GM21529 (cell line): ENCODE data around the gene SLC17A5.
A peak's percentile ranks its signal among the peaks of the same experiment; 100 is the strongest.
"Not testable (repeated sequence)": the region's sequence is repeated elsewhere in the genome, so short reads cannot be mapped to it uniquely, and the experiment has no call there.

Experiments used
- ATAC-seq: cut with Tn5 transposase; IDR thresholded peaks from one replicate; pipeline ENCODE4 v1.9.1; 2021; ENCODE audit not compliant: unreplicated experiment

The SLC17A5 gene

DNA sequence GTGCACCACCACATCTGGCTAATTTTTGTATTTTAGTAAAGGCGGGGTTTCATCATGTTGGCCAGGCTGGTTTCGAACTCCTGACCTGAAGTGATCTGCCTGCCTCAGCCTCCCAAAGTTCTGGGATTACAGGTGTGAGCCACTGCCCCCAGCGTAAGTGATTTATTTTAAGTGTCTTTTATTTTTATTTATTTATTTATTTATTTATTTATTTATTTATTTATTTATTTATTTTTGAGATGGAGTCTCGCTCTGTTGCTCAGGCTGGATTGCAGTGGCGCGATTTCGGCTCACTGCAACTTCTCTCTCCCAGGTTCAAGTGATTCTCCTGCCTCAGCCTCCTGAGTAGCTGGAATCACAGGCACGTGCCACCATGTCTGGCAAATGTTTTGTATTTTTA lies 30.3 kb downstream of the SLC17A5 start:
- not testable (repeated sequence) for ATAC-seq

DNA sequence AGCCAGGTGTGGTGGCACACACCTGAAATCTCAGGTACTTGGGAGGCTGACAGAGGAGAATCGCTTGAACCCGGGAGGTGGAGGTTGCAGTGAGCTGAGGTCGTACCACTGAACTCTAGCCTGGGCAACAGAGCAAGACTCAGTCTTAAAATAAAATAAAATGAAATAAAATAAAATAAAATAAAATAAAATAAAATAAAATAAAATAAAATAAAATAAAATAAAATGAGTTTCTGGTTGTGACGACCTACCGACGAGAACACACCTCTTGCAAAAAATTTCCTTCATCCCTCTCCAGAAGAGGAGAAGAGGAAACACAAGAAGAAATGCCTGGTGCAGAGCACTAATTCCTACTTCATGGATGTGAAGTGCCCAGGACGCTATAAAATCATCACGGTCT lies 35.7 kb downstream of the SLC17A5 start:
- not testable (repeated sequence) for ATAC-seq

DNA sequence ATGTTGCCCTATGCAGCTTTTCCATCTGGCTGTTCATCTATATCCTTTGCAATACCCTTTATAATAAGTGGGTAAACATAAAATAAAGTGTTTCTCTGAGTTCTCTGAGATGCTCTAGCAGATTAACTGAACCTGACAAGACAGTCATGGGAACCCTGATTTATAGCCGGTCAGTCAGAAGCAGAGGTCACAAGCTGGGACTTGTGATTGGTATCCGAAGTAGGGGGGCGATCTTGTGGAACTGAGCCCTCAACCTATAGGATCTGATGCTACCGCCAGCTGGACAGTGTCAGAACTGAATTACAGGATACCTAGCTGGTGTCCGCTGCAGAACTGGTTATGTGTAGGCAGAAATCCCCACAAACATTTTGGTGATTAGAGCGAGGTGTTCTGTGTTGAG lies 39.0 kb downstream of the SLC17A5 start:
- no peak for ATAC-seq

DNA sequence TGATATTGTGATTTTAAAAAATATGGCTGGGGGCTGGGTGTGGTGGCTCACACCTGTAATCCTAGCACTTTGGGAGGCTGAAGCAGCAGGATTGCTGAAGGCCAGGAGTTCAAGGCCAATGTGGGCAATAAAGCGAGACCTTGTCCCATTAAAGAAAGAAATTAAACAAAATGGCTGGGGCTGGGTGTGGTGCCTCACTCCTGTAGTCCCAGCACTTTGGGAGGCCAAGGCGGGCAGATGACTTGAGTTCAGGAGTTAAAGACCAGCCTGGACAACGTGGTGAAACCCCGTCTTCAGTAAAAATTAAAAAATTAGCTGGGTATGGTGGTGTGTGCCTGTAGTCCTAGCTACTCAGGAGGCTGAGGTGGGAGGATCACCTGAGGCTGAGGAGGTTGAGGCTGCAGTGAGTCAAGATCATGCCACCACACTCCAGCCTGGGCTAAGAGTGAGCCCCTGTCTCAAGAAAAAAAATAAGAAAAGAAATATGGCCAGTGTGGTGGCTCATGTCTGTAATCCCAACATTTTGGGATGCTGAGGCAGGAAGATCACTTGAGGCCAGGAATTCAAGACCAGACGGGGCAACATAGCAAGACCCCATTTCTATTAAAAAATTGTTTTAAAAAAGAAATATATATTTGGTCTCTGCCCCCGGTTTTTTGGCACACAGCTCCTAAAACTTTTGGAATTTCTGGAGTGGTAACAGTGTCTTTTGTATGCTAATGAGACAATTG lies 39.8 kb downstream of the SLC17A5 start:
- ATAC-seq = no peak

DNA sequence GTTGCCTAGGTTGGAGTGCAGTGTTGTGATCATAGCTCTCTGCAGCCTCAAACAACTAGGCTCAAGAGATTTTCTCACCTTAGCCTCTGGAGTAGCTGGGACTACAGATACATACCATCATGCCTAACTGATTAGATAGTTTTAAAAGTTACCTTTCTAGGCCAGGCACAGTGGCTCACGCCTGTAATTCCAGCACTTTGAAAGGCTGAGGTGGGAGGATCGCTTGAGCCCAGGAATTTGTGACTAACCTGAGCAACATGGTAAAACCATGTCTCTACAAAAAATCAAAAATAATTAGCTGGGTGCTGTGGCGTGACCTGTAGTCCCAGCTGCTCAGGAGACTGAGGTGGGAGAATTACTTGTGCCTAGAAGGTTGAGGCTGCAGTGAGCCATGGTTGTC lies 41.2 kb downstream of the SLC17A5 start:
- ATAC-seq = no peak

DNA sequence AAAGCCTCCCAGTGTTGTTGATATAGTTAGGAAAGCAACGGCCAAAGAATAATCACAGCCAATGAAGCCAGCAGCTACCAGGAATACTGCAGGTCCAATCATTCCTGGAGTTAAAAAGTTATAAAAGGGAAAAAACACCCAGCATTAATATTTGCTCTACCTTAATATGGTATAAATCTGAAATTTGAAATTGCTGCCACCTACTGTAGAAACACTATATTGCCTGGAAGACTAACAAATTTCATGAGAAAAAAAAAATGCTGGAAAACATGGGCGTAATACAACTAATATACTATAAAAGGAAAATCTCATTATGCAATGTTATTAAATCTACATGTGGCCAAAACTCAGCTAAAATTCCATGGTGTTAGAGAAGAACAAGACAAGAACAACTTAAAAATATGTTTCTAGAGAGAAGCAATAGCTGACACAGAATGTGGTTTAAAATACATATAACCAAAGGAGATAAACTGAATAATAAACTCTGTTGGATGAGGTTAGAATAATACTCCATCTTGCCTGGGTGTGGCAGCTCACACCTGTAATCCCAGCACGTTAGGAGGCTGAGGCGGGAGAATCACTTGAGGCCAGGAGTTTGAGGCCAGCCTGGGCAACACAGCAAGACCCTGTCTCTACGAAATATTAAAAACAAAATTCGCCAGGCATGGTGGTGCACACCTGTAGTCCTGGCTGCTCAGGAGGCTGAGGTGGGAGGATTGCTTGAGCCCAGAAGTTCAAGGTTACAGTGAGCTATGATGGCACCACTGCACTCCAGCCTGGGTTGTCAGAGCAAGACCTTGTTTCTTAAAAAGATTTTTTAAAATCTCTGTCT lies 43.1 kb downstream of the SLC17A5 start:
- peak; percentile 68 for ATAC-seq

DNA sequence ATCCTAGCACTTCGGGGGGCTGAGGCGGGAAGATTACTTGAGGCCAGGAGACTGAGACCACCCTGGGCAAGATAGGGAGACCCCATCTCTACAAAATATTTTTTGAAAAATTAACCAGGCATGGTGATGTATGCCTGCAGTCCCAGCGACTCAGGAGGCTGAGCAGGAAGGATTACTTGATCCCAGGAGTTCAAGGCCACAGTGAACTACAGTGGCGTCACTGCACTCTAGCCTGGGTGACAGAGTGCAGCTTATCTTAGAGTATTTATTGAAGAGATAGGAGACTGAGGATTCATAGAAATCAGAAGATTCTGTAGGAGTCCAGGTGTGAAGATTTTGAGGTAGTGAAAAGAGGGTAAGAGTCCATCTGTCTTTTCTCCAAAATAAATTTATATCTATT lies 45.0 kb downstream of the SLC17A5 start:
- ATAC-seq = no peak

DNA sequence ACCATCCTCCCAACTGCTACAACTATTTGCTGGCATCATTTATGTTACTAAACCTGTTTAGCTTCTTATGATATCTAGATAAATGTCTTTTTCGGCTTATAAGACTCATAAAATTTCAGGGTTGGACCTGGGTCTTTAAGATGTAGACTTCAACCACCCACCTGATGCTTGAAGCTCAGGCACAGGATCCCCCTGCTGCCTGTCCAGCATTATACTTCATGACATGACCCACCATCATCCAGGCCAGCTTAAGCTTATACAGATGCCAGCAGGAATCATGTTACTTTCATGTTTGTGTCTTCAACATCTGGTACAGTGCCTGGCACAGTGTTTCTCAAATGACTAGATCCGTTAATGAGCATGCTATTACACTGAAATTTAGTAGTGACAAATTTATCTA lies 47.4 kb downstream of the SLC17A5 start:
- no peak for ATAC-seq

DNA sequence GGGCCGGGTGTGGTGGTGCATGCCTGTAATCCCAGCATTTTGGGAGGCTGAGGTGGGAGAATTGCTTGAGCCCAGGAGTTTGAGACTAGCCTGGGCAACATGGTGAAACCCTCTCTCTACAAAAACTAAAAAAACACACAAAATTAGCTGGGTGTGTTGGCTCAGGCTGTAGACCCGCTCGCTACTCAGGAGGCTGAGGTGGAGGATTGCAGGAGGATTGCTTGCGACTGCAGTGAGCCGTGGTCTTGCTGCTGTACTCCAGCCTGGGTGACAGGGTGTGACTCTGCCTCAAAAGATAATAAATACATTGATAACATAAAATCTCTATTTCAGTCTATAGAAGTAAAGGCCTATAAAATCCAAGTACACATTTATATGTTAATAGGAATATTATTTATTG lies 49.3 kb downstream of the SLC17A5 start:
- ATAC-seq = no peak

DNA sequence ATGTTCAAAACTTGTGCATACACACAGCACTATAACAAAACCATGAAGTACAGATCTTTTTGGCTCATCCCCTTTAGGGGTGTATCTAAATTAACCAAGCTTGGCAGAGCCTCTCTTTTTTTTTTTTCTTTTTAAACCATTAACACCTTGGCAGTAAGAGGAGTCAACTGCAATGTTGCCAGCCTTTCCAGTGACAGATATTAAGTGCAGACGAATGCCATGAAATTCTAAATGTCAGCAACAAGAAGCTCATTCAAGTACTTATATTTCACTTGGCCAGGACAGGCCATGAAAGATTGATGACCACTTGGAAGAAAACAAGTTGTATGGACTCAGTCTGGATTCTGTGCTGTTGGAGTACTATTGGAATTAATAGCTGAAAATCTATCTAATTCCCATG lies 49.8 kb downstream of the SLC17A5 start:
- no peak for ATAC-seq

DNA sequence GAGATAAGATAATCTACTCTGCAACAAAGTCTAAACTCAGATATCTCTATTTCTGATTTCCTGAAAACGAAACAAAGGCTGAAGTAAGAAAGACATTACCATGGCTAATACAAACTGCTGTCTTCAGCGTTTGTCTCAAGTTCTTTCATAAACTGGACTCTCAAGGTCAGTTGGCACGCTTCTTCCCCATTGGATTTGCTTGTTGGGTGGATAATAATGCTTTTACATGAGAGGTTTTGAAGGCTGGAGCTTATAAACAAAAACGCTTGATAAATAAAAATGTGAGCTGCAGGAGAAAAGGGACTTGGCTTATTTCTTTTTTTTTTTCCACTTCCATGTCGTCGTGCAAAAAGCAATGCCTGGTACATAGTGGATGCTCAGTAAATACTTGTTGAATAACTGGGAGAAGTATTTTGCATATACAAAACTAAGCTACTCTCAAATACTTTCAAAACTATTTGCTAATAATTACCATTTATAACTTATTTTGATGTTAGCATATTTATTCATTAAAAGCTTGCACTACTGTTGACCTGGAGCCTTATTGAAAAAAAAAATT lies 67.3 kb downstream of the SLC17A5 start:
- peak; percentile 2 for ATAC-seq

DNA sequence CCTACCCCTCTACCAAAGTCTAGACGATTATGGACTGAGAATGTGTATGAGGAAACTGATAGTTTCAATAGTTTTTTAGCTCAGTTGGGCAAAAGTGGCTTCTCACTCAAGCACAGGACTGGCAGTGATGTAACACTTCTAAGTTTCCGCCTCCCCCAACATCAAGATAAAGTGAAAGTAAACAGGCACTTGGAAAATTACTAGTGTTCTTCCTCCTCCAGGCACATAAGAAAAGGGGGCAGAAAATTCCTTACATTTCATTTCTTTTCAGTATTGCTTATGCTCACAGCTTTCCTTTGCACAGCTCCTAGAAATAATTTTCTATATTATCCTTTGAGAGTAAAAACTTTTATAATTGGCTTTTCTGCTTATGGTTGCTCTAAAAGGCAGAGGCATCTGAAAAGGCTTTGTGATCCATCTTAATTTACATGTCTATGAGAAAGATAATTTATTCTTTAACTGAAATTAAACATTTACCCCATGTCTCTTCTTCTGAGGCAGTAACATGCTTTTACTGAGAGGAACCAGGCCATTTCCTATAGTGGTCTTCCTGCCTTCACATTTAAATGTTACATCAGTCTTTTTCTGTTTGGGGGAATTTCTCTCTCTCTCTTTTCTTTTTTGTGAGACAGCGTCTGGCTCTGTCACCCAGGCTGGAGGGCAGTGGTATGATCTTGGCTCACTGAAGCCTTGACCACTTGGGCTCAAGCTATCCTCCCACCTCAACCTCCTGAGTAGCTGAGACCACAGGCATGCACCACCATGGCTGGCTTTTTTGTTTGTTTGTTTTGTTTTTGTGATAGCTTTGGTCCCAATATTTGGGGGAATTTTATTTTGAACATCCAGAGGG lies 68.0 kb downstream of the SLC17A5 start:
- ATAC-seq = peak; percentile 84

DNA sequence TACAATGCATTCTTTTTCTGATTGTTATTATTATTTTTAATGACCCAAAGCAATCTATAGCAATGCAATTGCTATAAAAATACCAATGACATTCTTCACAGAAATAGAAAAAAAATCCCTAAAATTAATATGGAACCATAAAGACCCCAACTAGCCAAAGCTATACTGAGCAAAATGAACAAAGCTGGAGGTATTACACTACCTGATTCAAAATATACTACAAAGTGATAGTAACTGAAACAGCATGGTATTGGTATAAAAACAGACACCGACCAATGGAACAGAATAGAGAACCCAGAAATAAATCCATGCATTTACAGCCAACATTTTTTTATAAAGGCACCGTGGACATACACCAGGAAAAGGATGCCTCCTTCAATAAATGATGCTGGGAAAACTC lies 72.5 kb downstream of the SLC17A5 start:
- no peak for ATAC-seq

DNA sequence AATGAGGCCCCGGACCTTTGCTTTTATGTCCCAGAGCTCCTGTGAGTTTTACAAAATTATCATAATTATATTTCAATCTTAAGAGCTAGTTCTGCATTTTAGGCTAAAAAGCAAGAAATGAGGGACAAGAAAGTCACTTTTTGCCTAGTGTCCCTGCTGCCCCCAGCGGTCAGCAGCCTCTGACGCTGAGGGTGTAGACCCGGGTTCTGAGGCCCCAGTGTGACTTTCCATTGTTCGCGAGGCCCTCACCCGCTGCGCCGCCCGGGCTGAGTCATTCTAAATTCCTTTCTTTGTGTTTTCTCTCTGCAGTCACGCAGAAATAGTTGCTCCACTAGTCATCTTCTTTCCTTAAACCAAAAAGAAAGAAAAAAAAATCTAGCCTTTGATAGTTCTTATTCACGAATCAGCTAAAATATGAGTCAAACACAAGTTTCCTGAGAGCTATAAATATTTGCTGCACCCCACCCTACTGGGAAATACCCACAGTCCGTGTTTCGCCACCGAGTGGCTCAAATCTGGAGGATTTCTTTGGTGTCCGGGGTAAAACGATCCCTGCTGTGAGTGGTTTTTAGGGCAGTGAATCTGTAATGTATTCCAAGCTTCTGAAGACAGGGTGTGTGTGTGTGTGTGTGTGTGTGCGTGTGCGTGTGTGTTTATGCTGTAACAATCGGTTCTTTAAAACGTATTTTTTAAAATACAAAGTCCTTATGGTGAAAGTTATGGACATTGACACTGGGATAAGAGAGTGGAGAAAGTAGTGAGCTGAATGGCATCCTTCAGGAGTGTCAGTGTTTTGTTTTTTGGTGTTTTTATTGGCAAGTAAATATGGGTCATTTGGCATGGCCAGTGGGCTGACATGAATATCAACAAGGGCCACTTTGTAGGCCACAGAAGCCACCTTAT lies 73.3 kb downstream of the SLC17A5 start:
- peak; percentile 76 for ATAC-seq

DNA sequence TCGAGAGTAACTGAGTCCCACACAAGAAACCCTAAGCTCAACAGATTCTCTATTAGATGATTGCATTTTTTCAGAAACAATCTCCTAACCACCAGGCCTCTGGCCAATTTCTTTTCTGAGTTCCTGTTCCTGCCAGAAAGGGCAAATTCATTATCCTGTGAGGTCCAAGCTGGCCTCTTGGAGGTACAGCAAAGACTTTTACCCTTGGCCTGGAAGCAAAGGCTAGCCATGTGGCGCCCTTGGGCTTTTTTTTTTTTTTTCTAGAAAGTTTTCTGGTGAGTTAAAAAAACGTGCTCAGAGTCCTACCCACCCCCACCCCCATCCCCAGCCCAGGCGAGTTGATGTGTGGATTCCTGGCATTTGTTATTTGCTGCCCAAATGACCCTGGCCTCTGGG lies 73.9 kb downstream of the SLC17A5 start:
- no peak for ATAC-seq

DNA sequence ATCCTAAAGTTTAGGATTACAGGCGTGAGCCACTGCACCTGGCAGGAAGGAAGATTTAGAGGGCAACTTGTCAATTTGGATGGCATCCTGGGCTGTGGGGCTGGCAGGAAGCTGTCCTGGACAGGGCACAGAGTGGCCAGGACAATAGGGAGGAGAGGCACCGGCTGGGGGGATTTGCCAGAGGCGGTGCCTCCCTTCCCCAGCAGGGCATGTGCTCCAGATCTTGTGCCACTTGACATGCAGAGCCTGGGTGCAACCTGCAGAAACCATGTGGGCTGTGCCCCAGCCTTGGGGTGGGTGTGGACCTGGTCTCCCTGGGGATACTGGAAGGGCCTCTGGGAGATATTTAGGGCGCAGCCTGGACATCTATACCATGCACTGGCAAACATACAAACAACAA lies 74.4 kb downstream of the SLC17A5 start:
- ATAC-seq = no peak

DNA sequence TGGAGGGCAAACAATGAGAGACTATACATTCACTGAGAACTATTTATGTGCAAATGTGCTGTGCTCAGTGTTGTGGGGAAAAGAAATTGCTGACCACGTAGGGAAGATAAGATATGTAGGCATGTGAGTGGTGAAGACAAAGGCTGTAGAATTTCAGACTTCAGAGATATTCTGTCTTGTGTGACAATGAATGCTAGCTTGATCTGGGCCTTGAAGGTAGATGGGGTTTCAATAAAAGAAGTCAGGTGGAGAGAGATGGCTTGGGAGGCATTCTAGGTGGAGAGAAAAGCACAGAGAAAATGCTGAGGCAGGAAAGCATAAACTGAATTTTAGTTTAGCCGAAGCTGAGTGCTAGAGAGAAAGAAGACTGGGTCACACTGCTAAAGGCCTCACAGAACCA lies 76.1 kb downstream of the SLC17A5 start:
- ATAC-seq = no peak

DNA sequence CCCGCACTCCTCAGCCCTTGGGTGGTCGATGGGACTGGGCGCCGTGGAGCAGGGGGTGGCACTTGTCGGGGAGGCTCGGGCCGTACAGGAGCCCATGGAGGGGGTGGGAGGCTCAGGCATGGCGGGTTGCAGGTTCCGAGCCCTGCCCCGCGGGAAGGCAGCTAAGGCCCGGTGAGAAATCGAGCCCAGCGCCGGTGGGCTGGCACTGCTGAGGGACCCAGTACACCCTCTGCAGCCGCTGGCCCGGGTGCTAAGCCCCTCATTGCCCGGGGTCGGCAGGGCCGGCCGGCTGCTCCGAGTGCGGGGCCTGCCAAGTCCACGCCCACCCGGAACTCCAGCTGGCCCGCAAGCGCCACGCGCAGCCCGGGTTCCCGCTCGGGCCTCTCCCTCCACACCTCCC lies 81.3 kb downstream of the SLC17A5 start:
- ATAC-seq = not testable (repeated sequence)

DNA sequence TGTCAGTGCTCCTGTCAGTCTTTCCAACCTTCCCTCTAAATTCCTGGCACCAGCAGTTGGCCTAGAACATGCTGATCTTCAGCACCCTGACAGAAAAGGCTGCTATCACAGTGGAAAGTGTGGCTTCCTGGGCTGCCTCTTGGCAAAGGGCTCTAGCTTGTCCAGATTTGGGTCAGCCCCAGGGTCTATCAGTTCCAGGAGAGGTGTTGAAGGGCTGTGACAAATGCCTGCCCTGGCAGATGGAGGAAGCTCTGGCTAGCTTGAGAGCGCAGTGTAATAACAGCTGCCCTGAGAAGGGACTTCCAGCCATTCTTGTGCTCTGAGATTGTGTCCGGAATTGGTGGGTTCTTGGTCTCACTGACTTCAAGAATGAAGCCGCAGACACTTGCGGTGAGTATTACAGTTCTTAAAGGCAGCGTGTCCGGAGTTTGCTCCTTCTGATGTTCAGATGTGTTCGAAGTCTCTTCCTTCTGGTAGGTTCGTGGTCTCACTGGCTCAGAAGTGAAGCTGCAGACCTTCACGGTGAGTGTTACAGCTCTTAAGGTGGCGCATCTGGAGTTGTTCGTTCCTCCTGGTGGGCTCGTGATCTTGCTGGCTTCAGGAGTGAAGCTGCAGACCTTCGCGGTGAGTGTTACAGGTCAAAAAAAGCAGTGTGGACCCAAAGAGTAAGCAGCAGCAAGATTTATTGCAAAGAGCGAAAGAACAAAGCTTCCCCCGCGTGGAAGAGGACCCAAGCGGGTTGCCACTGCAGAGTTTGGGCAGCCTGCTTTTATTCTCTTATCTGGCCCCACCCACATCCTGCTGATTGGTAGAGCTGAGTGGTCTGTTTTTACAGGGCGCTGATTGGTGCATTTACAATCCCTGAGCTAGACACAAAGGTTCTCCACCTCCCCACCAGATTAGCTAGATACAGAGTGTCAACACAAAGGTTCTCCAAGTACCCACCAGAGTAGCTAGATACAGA lies 82.3 kb downstream of the SLC17A5 start:
- ATAC-seq = not testable (repeated sequence)
